Mesenchymal stem cell (in vitro differentiated cells and primary cell): Measurements from ENCODE around the gene ADCY3.

Experiments used
- DNase-seq: peaks from one replicate; pipeline ENCODE4 v3.0.0-alpha.2; 2013
- H2AFZ ChIP-seq: one replicate; pipeline ENCODE4 v1.6.1; 2013; ENCODE audit warnings: low read depth, mild to moderate bottlenecking, control low read depth, inconsistent platforms, low read length, moderate library complexity
- H2AK5ac ChIP-seq: 2 replicates; pipeline ENCODE4 v1.6.1; 2013; ENCODE audit warnings: low read length, moderate library complexity, mild to moderate bottlenecking, inconsistent platforms; ENCODE audit not compliant: severe bottlenecking
- H2BK120ac ChIP-seq: one replicate; pipeline ENCODE4 v1.6.1; 2013; ENCODE audit warnings: low read depth, mild to moderate bottlenecking, inconsistent platforms, low read length, moderate library complexity
- H2BK12ac ChIP-seq, 2 experiments: one replicate each; pipeline ENCODE4 v1.6.1; 2013; ENCODE audit warnings: inconsistent platforms in 2 of 2, low read length in 2 of 2, mild to moderate bottlenecking in 2 of 2, moderate library complexity in 2 of 2, control low read depth in 1 of 2
- H2BK15ac ChIP-seq: one replicate; pipeline ENCODE4 v1.6.1; 2013; ENCODE audit warnings: mild to moderate bottlenecking, low read depth, inconsistent platforms; ENCODE audit not compliant: poor library complexity, severe bottlenecking
- H2BK5ac ChIP-seq: 2 replicates; pipeline ENCODE4 v1.6.1; 2013; ENCODE audit warnings: low read depth, mild to moderate bottlenecking, low read length, control low read depth, inconsistent platforms; ENCODE audit not compliant: poor library complexity, severe bottlenecking
- H3K14ac ChIP-seq, 2 experiments: one replicate each; pipeline ENCODE4 v1.6.1; 2013; ENCODE audit warnings: inconsistent platforms in 2 of 2, low read length in 2 of 2, control low read depth in 1 of 2, mild to moderate bottlenecking in 1 of 2, moderate library complexity in 1 of 2
- H3K18ac ChIP-seq, 2 experiments: one replicate each; pipeline ENCODE4 v1.6.1; 2013; ENCODE audit warnings: inconsistent platforms in 2 of 2, low read length in 2 of 2, control low read depth in 1 of 2, low read depth in 1 of 2, mild to moderate bottlenecking in 1 of 2
- H3K23ac ChIP-seq, 2 experiments: one replicate each; pipeline ENCODE4 v1.6.1; 2013; ENCODE audit warnings: inconsistent platforms in 2 of 2, low read length in 2 of 2, mild to moderate bottlenecking in 2 of 2, moderate library complexity in 2 of 2, control low read depth in 1 of 2
- H3K27ac ChIP-seq: 2 replicates; pipeline ENCODE4 v1.5.1; 2013; ENCODE audit warnings: mild to moderate bottlenecking, moderate library complexity, low read length, control low read depth, inconsistent platforms; ENCODE audit not compliant: poor library complexity, severe bottlenecking
- H3K27me3 ChIP-seq, 2 experiments: 2 replicates each; pipeline versions ENCODE4 v1.6.1 to v1.7.0; 2013; ENCODE audit warnings: low read length in 2 of 2, mild to moderate bottlenecking in 2 of 2, moderate library complexity in 2 of 2, control low read depth in 1 of 2, inconsistent platforms in 1 of 2; ENCODE audit not compliant: control insufficient read depth in 1 of 2, insufficient read depth in 1 of 2
- H3K36me3 ChIP-seq, 2 experiments: 2 replicates each; pipeline versions ENCODE4 v1.6.1 to v1.7.0; 2013; ENCODE audit warnings: low read length in 2 of 2, control low read depth in 1 of 2, inconsistent platforms in 1 of 2, low read depth in 1 of 2, mild to moderate bottlenecking in 1 of 2; ENCODE audit not compliant: insufficient read depth in 2 of 2, control insufficient read depth in 1 of 2
- H3K4ac ChIP-seq, 2 experiments: one replicate each; pipeline ENCODE4 v1.6.1; 2013; ENCODE audit warnings: inconsistent platforms in 2 of 2, low read length in 2 of 2, mild to moderate bottlenecking in 2 of 2, moderate library complexity in 2 of 2, control low read depth in 1 of 2, low read depth in 1 of 2
- H3K4me1 ChIP-seq: 2 replicates; pipeline ENCODE4 v1.6.1; 2013; ENCODE audit warnings: low read depth, low read length, control low read depth; ENCODE audit not compliant: control insufficient read depth, insufficient read depth
- H3K4me2 ChIP-seq: 2 replicates; pipeline ENCODE4 v1.6.1; 2013; ENCODE audit warnings: low read length, mild to moderate bottlenecking, inconsistent platforms; ENCODE audit not compliant: poor library complexity, severe bottlenecking
- H3K4me3 ChIP-seq, 2 experiments: 2 replicates each; pipeline versions ENCODE4 v1.5.1 to v1.7.0; 2013; ENCODE audit warnings: low read length in 2 of 2, mild to moderate bottlenecking in 2 of 2, control low read depth in 1 of 2, low read depth in 1 of 2; ENCODE audit not compliant: insufficient read depth in 1 of 2
- H3K79me1 ChIP-seq: replicated peaks from 2 replicates; pipeline ENCODE4 v1.6.1; 2013; ENCODE audit warnings: mild to moderate bottlenecking, control low read depth, low read length, inconsistent platforms; ENCODE audit not compliant: poor library complexity, severe bottlenecking
- H3K9ac ChIP-seq: 2 replicates; pipeline ENCODE4 v1.7.0; 2013; ENCODE audit warnings: mild to moderate bottlenecking, low read length, moderate library complexity
- H3K9me3 ChIP-seq: 2 replicates; pipeline ENCODE4 v1.7.0; 2013; ENCODE audit warnings: mild to moderate bottlenecking, low read length; ENCODE audit not compliant: control insufficient read depth
- H4K8ac ChIP-seq: one replicate; pipeline ENCODE4 v1.6.1; 2013; ENCODE audit warnings: inconsistent platforms, mild to moderate bottlenecking, low read length, moderate library complexity
- H4K91ac ChIP-seq: one replicate; pipeline ENCODE4 v1.6.1; 2013; ENCODE audit warnings: mild to moderate bottlenecking, low read length, inconsistent platforms
- WGBS: methylation state at CpG from one replicate; pipeline ENCODE4 v1.1.7; 2013; ENCODE audit warnings: mixed read lengths; 5-methylcytosine and 5-hydroxymethylcytosine counted together

ADCY3 gene

GRCh38 chr2:24779116-24779515 is 140.9 kb downstream of the ADCY3 start:
- Histone ChIP-seq H3K27me3 (no peaks in the 10 kb centered on the region), H3K27ac (no peak overlapping the region), H3K4me2 (no peak overlapping the region), H4K8ac (no peak overlapping the region), H3K36me3 (no peaks in the 10 kb centered on the region), H4K91ac (no peak overlapping the region), H3K18ac (no peak overlapping the region), H3K9ac (no peak overlapping the region), H3K23ac (no peak overlapping the region), H3K9me3 (no peaks in the 10 kb centered on the region), H2BK12ac (no peak overlapping the region), H3K4me1 (no peaks in the 10 kb centered on the region), H3K4me3 (no peak overlapping the region), H2AK5ac (no peak overlapping the region), H2AFZ (no peak overlapping the region), H3K4ac (no peak overlapping the region), H3K79me1 (no peaks in the 10 kb centered on the region), H3K14ac (no peak overlapping the region), H2BK5ac (no peak overlapping the region), H2BK120ac (no peak overlapping the region), H2BK15ac (no peak overlapping the region)
- 96% methylated on average over 2 of the region's 2 CpGs for WGBS
- no peak for DNase-seq

DNA sequence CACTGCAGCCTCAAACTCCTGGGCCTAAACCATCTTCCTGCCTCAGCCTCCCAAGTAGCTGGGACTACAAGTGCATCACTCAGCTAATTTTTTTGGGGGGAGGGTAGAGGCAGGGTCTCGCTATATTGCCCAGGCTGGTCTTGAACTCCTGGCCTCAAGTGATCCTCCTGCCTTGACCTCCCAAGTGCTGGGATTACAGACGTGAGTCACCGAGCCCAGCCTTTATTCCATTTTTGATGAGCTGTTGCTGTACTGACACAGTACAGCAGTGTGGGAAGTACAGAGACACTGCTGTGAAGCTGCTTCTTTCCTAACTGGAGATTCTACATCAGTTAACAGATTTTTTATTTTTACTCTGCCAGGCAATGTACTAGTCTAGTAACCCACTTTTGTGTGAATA is 145.7 kb downstream of the ADCY3 start:
- Histone ChIP-seq H2AK5ac (no peak overlapping the region), H2BK120ac (no peak overlapping the region), H3K18ac (no peak overlapping the region), H3K27ac (no peak overlapping the region), H3K23ac (no peak overlapping the region), H2BK12ac (no peak overlapping the region), H3K4me2 (no peak overlapping the region), H3K79me1 (no peaks in the 10 kb centered on the region), H2AFZ (no peak overlapping the region), H3K9me3 (no peaks in the 10 kb centered on the region), H3K4me1 (no peaks in the 10 kb centered on the region), H3K14ac (no peak overlapping the region), H4K91ac (no peak overlapping the region), H3K9ac (no peak overlapping the region), H3K36me3 (peaks cover 4 to 7% of the 10 kb centered on the region in 2 experiments), H4K8ac (no peak overlapping the region), H2BK15ac (no peak overlapping the region), H3K4ac (no peak overlapping the region), H3K27me3 (no peaks in the 10 kb centered on the region), H3K4me3 (no peak overlapping the region), H2BK5ac (no peak overlapping the region)
- WGBS: 87% methylated on average over 3 of the region's 3 CpGs
- no peak for DNase-seq

GRCh38 chr2:24771764-24772586 is 148.1 kb downstream of the ADCY3 start:
- Histone ChIP-seq H4K91ac (no peak overlapping the region), H2AK5ac (no peak overlapping the region), H3K36me3 (peaks cover 10 to 12% of the 10 kb centered on the region in 2 experiments), H3K79me1 (no peaks in the 10 kb centered on the region), H2BK5ac (no peak overlapping the region), H3K18ac (no peak overlapping the region), H4K8ac (no peak overlapping the region), H3K4me2 (no peak overlapping the region), H3K4me3 (no peak overlapping the region), H3K27ac (no peak overlapping the region), H3K4me1 (no peaks in the 10 kb centered on the region), H3K9ac (no peak overlapping the region), H2BK12ac (no peak overlapping the region), H2AFZ (no peak overlapping the region), H3K9me3 (no peaks in the 10 kb centered on the region), H3K14ac (no peak overlapping the region), H3K23ac (no peak overlapping the region), H2BK15ac (no peak overlapping the region), H3K4ac (no peak overlapping the region), H2BK120ac (no peak overlapping the region), H3K27me3 (no peaks in the 10 kb centered on the region)
- no peak for DNase-seq
- 89% methylated on average over 5 of the region's 5 CpGs for WGBS

DNA sequence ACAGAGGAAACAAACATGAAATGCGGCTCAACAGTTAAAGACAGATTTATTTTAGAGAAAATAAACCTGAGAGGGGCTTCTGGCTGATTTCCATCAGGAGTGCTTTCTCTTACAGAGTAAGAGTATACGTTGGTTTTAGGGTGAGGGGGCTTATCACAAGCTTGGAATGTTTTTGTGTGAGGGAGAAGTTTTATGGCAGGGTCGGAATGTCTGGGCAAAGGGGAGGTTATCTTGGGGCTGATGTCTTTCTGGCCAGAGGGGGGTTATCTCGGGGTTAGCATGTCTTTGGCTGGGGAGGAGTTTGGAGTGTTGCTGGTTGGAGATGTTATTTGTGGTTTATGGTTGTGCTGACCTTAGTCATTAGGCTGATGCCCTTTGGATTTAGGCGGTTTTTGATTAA is 149.0 kb downstream of the ADCY3 start:
- H3K27me3 ChIP-seq: no peaks in the 10 kb centered on the region
- no peaks in the 10 kb centered on the region for H3K9me3 ChIP-seq
- H2BK120ac ChIP-seq: no peak overlapping the region
- H3K79me1 ChIP-seq: no peaks in the 10 kb centered on the region
- no peak overlapping the region for H2AK5ac ChIP-seq
- no peak overlapping the region for H3K27ac ChIP-seq
- no peak overlapping the region for H3K9ac ChIP-seq
- peaks cover 10 to 12% of the 10 kb centered on the region in 2 experiments for H3K36me3 ChIP-seq
- H4K91ac ChIP-seq: no peak overlapping the region
- H3K18ac ChIP-seq: no peak overlapping the region
- H2BK15ac ChIP-seq: no peak overlapping the region
- no peak overlapping the region for H3K14ac ChIP-seq
- H2BK12ac ChIP-seq: no peak overlapping the region
- H2AFZ ChIP-seq: no peak overlapping the region
- no peak for DNase-seq
- no peak overlapping the region for H3K4me3 ChIP-seq
- H2BK5ac ChIP-seq: no peak overlapping the region
- no peak overlapping the region for H4K8ac ChIP-seq
- H3K4ac ChIP-seq: no peak overlapping the region
- H3K4me2 ChIP-seq: no peak overlapping the region
- WGBS: 74% methylated on average over 5 of the region's 5 CpGs
- no peak overlapping the region for H3K23ac ChIP-seq
- H3K4me1 ChIP-seq: no peaks in the 10 kb centered on the region
